Measurements from ENCODE around the gene GTF2F1. TPM values are rescaled to one million over a fixed set of nuclear protein-coding genes. Genes with fewer than 3 reads are reported as not detected.
A peak's percentile ranks its signal among the peaks of the same experiment; 100 is the strongest.

GTF2F1 gene
- total RNA-seq, 1 experiment from 2014 or later, result 65.6 TPM

DNA sequence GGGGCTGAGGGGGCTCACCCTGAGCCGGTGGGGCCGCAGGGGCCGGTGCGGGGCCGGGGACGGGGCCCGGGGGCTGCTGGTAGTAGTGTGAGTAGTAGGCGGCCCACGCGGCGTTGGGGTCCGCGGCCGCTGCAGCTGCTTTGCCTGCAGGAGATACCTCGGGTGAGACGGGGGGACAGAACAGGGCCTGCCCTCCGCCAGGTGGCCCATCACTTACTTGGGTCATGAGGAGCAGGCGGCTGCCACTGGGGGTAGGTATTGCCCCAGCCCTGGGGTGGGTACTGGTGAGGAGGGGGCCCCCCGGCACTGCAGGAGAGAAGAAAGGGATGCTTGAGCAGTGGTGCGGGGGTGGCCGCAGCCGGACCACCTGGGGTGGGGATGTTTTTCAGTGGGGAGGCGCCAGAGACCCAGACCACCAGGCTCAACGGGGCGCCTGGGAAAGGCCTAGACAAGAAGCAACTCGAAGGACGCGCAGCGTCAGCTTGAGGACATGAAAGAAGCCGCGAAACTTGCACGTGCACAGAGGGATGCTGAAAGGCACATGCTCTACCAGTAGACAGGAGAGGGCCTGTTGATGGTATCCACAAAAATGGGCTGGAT, 22.7 kb upstream of the GTF2F1 start:
- CTCF ChIA-PET, result interaction anchor here (0.6 kb wide), 1 partner anchor 218 kb away, joined by 3 read pairs; no protein-coding TSS in a partner anchor
- Mint-ChIP-seq H3K27me3 (ENCODE audit: insufficient read depth, unreplicated experiment) (no peaks in the 10 kb centered on the region), H3K4me3 (ENCODE audit: unreplicated experiment) (no peak overlapping the region), H3K4me1 (ENCODE audit: insufficient read depth, unreplicated experiment) (no peaks in the 10 kb centered on the region), H3K36me3 (ENCODE audit: insufficient read depth, unreplicated experiment) (peaks cover 69% of the 10 kb centered on the region), H3K27ac (ENCODE audit: low read depth, unreplicated experiment) (no peak overlapping the region), H3K9me3 (ENCODE audit: unreplicated experiment) (no peaks in the 10 kb centered on the region)
- intact Hi-C loops (cut with micrococcal nuclease), result loop anchor here (5.0 kb wide), 1 partner anchor 288 kb away; no protein-coding TSS in a partner anchor
- POLR2A ChIA-PET, result no interaction called here
- TF ChIP-seq, protein P1, sequence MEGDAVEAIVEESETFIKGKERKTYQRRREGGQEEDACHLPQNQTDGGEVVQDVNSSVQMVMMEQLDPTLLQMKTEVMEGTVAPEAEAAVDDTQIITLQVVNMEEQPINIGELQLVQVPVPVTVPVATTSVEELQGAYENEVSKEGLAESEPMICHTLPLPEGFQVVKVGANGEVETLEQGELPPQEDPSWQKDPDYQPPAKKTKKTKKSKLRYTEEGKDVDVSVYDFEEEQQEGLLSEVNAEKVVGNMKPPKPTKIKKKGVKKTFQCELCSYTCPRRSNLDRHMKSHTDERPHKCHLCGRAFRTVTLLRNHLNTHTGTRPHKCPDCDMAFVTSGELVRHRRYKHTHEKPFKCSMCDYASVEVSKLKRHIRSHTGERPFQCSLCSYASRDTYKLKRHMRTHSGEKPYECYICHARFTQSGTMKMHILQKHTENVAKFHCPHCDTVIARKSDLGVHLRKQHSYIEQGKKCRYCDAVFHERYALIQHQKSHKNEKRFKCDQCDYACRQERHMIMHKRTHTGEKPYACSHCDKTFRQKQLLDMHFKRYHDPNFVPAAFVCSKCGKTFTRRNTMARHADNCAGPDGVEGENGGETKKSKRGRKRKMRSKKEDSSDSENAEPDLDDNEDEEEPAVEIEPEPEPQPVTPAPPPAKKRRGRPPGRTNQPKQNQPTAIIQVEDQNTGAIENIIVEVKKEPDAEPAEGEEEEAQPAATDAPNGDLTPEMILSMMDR (IDR thresholded peaks at IDR 0.05; ENCODE audit: unreplicated experiment), result no peak
- DNase-seq (ENCODE audit: unreplicated experiment), result no peak
- no TSS peak for BruUV-seq (replicated peaks)

DNA sequence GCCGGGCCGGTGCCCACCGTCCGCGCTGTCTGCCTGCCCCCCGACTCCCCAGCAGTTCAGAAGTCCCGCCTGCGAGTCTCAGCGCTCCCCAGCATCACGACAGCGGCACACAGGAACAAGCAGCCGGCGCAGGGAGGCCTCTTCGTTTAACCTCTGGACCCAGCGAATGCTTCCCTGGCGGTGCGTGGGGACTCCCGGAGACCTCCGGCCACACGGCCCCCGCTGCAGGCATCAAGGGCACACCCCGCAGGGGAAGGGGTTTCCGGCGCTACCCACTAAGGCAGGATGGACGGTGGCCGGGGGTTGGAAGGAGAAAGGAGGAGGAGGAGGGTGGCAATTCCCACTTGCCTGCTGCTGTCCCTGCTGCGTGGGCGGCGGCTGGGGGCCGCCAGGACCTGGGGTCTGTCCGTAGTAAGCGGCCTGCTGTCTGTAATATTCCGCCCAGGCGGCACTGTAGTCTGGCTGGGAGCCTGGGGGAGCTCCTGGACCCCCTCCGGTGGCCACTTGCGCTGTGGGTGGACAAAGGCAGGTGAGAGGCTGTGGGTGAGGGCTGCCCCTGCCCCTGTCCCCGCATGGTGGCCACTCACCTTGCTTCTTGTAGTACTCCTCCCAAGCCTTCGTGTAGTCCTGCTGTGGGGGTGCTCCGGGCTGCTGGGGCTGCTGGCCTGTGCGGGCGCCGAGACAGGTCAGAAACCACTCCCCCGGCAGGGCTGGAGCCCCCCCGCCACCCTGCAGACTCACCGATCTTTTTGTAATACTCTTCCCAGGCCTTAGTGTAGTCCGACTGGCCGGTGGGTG, 22.0 kb upstream of the GTF2F1 start:
- ChIA-PET CTCF (interaction anchor here (0.6 kb wide), 1 partner anchor 218 kb away, joined by 3 read pairs; no protein-coding TSS in a partner anchor), POLR2A (no interaction called here)
- BruUV-seq (replicated peaks), result no TSS peak
- Mint-ChIP-seq H3K36me3 (ENCODE audit: insufficient read depth, unreplicated experiment) (peaks cover 62% of the 10 kb centered on the region), H3K27me3 (ENCODE audit: insufficient read depth, unreplicated experiment) (no peaks in the 10 kb centered on the region), H3K27ac (ENCODE audit: low read depth, unreplicated experiment) (no peak overlapping the region), H3K9me3 (ENCODE audit: unreplicated experiment) (no peaks in the 10 kb centered on the region), H3K4me1 (ENCODE audit: insufficient read depth, unreplicated experiment) (no peaks in the 10 kb centered on the region), H3K4me3 (ENCODE audit: unreplicated experiment) (no peak overlapping the region)
- no peak for DNase-seq (ENCODE audit: unreplicated experiment)
- intact Hi-C loops (cut with micrococcal nuclease), result loop anchor here (5.0 kb wide), 1 partner anchor 288 kb away; no protein-coding TSS in a partner anchor
- TF ChIP-seq, protein P1 (IDR thresholded peaks at IDR 0.05; ENCODE audit: unreplicated experiment), result peak; percentile 6

DNA sequence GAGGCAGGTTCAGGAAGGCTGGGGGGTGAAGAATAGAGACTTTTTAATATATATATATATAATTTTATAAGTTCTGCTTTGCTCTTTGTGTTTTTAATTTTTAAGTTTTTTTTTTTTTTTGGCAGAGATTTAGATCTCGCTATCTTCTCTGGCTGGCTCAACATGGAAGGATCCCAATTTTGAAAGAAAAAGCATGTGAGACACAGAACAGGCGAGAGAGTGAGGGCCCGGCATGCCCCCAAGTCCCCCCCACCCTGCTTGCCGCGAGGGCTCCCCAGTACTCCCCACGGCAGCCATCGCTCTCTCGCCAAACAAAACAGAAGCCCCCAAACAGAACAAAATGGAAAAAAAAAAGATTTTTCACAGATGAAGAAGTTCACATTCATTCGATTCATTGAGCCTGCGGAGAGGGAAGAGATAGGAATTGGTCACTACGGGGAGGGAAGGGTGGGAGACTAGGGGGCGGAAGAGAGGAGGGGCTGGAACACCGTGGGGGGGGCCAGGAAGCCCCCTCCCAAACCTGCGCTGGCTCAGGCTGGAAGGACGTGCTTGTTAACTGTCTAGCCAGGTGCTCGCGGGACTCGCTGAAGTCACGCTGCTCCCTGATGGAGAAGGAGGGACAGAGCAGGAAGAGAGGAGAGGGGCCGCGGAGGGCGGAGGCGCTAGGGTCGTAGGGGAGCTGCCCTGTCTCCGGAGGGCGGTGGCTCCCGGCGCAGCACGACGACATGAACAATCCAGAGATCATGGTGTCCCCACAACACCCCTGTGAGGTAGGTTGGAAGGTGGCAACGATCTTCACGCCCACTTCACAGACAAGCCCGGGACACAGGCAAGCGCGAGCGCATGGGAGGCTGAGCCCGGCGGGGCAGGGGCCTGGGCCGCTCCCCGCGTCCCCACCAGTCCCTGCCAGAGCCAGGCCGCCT, 21.0 kb upstream of the GTF2F1 start:
- no peaks in the 10 kb centered on the region for H3K9me3 Mint-ChIP-seq (ENCODE audit: unreplicated experiment)
- H3K4me3 Mint-ChIP-seq (ENCODE audit: unreplicated experiment), result no peak overlapping the region
- TF ChIP-seq, protein P1 (IDR thresholded peaks at IDR 0.05; ENCODE audit: unreplicated experiment), result no peak
- H3K36me3 Mint-ChIP-seq (ENCODE audit: insufficient read depth, unreplicated experiment), result peaks cover 51% of the 10 kb centered on the region
- no peaks in the 10 kb centered on the region for H3K27me3 Mint-ChIP-seq (ENCODE audit: insufficient read depth, unreplicated experiment)
- no peaks in the 10 kb centered on the region for H3K4me1 Mint-ChIP-seq (ENCODE audit: insufficient read depth, unreplicated experiment)
- ChIA-PET CTCF (no interaction called here), POLR2A (no interaction called here)
- no peak for DNase-seq (ENCODE audit: unreplicated experiment)
- intact Hi-C loops (cut with micrococcal nuclease), result no loop called here
- TSS peak; percentile 43 for BruUV-seq (replicated peaks)
- no peak overlapping the region for H3K27ac Mint-ChIP-seq (ENCODE audit: low read depth, unreplicated experiment)

DNA sequence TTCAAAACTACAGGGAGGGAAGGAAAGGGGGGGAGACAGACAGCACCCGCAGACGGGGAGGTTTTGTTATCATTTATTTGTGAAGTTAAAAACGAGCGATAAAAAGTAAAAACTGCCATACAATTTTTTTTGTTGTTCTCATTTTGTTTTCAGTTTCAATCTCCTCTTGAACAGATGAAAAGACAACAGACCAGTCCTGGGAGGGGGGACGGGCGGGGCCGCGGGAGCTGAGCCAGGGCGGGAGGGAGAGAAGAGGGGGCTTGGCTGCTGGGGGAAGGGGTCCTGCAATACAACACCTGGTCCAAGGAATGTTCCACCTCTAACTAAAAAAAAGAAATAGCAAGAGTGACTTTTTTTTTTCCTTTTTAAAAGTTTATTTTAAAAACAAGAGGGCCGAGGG, 20.3 kb upstream of the GTF2F1 start:
- POLR2A ChIA-PET, result interaction anchor here (1.1 kb wide), 1 partner anchor 12 kb away, joined by 3 read pairs; the partner anchor contains the start of gene KHSRP
- no peak overlapping the region for H3K4me3 Mint-ChIP-seq (ENCODE audit: unreplicated experiment)
- no peak for DNase-seq (ENCODE audit: unreplicated experiment)
- intact Hi-C loops (cut with micrococcal nuclease), result no loop called here
- no peaks in the 10 kb centered on the region for H3K27me3 Mint-ChIP-seq (ENCODE audit: insufficient read depth, unreplicated experiment)
- no TSS peak for BruUV-seq (replicated peaks)
- no peaks in the 10 kb centered on the region for H3K4me1 Mint-ChIP-seq (ENCODE audit: insufficient read depth, unreplicated experiment)
- H3K36me3 Mint-ChIP-seq (ENCODE audit: insufficient read depth, unreplicated experiment), result peaks cover 45% of the 10 kb centered on the region
- CTCF ChIA-PET, result no interaction called here
- H3K9me3 Mint-ChIP-seq (ENCODE audit: unreplicated experiment), result no peaks in the 10 kb centered on the region
- TF ChIP-seq, protein P1 (IDR thresholded peaks at IDR 0.05; ENCODE audit: unreplicated experiment), result no peak
- no peak overlapping the region for H3K27ac Mint-ChIP-seq (ENCODE audit: low read depth, unreplicated experiment)

All from MCF 10A (cell line).